Peyer's patch (tissue), 4 donors: Measurements from ENCODE around the gene EFNA5. TPM values are rescaled to one million over a fixed set of nuclear protein-coding genes. Genes with fewer than 3 reads are reported as not detected.

Source experiments
- DNase-seq, 3 donors: peaks; one replicate each; pipeline ENCODE4 v3.0.0-alpha.2; 2017 to 2019
- H3K27ac ChIP-seq, 4 donors: fragments of 200-600 bp; sonication (generic); one replicate each; pipeline ENCODE4 v1.5.1; 2016 to 2019
- H3K27me3 ChIP-seq, 2 donors: fragments of 200-600 bp; sonication (generic); one replicate each; pipeline ENCODE4 v1.5.1; 2019
- H3K36me3 ChIP-seq, 3 donors: fragments of 200-600 bp; sonication (generic); one replicate each; pipeline ENCODE4 v1.5.1; 2016 to 2019
- H3K4me1 ChIP-seq, 4 donors: fragments of 200-600 bp; sonication (generic); one replicate each; pipeline ENCODE4 v1.5.1; 2016 to 2019
- H3K4me3 ChIP-seq, 4 donors: fragments of 200-600 bp; sonication (generic); 1 replicate in 3 of 4; 2 replicates in 1 of 4; pipeline ENCODE4 v1.5.1; 2016 to 2019; ENCODE audit warnings: mild to moderate bottlenecking in 1 of 4
- H3K9me3 ChIP-seq, 4 donors: fragments of 200-600 bp; sonication (generic); one replicate each; pipeline ENCODE4 v1.5.1; 2016 to 2019; ENCODE audit warnings: mild to moderate bottlenecking in 1 of 4
- POLR2A ChIP-seq, 2 donors: fragments of 450-650 bp; IDR thresholded peaks; one replicate each; pipeline ENCODE4 v1.5.1; 2017; ENCODE audit warnings: antibody characterized with exemption in 2 of 2, mild to moderate bottlenecking in 2 of 2, moderate library complexity in 2 of 2
- total RNA-seq, 4 donors: library from RNA; depleted of rRNA; stranded (reverse); fragments of >200 nt; gene quantifications; one replicate each; pipeline ENCODE4 v1.1.0, GENCODE V29; 2016
- TF ChIP-seq, protein P1 (sequence below), 6 experiments: fragments of 450-650 bp in 4 of 6; fragments of 200-600 bp in 2 of 6; sonication (generic) in 1 of 6; IDR thresholded peaks; one replicate each; pipeline ENCODE4 v1.5.1; 2017 to 2019; ENCODE audit warnings: antibody characterized with exemption in 6 of 6, mild to moderate bottlenecking in 3 of 6, moderate library complexity in 1 of 6

Gene EFNA5
- total RNA-seq, 4 donors from 2014 or later: 1.1 to 27.5 (median 1.1) TPM; not detected in 1

DNA sequence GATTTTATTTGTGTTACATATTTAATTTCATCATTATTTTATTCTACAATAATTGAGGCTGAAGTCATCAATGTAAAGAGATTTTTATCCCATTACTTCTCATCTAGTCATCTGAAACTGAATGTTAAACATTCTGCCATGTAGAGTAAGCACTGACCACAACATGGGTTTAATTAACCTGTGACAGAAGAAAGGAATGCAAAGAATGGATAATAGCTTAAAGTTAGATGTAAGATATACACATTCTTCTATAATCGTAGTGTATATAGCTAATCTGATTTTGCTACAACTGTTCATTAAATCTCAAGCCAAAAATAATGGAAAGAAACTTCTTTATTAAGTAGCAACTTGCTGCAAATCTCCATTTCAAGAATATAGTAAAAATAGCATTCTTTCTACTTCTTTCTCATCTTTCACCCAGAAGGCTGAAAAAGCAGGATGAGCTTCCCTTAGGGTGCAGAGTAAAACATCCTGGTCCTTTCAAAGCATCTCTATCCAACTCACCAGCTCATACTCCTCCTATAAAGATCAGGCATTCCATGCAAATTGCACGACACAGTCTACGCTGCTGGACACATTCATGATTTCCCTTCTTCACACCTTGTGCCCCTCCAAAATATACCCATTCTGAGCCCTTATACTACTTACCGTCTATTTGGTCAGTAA lies 115.2 kb downstream of the EFNA5 start:
- TF ChIP-seq POLR2A (IDR thresholded peaks at IDR 0.05): no peak
- TF ChIP-seq, protein P1, sequence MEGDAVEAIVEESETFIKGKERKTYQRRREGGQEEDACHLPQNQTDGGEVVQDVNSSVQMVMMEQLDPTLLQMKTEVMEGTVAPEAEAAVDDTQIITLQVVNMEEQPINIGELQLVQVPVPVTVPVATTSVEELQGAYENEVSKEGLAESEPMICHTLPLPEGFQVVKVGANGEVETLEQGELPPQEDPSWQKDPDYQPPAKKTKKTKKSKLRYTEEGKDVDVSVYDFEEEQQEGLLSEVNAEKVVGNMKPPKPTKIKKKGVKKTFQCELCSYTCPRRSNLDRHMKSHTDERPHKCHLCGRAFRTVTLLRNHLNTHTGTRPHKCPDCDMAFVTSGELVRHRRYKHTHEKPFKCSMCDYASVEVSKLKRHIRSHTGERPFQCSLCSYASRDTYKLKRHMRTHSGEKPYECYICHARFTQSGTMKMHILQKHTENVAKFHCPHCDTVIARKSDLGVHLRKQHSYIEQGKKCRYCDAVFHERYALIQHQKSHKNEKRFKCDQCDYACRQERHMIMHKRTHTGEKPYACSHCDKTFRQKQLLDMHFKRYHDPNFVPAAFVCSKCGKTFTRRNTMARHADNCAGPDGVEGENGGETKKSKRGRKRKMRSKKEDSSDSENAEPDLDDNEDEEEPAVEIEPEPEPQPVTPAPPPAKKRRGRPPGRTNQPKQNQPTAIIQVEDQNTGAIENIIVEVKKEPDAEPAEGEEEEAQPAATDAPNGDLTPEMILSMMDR (IDR thresholded peaks at IDR 0.05): no peak
- Histone ChIP-seq H3K4me1 (no peaks in the 10 kb centered on the region), H3K27ac (no peak overlapping the region), H3K4me3 (no peak overlapping the region), H3K9me3 (no peaks in the 10 kb centered on the region), H3K27me3 (no peaks in the 10 kb centered on the region), H3K36me3 (no peaks in the 10 kb centered on the region)
- DNase-seq: no peak

DNA sequence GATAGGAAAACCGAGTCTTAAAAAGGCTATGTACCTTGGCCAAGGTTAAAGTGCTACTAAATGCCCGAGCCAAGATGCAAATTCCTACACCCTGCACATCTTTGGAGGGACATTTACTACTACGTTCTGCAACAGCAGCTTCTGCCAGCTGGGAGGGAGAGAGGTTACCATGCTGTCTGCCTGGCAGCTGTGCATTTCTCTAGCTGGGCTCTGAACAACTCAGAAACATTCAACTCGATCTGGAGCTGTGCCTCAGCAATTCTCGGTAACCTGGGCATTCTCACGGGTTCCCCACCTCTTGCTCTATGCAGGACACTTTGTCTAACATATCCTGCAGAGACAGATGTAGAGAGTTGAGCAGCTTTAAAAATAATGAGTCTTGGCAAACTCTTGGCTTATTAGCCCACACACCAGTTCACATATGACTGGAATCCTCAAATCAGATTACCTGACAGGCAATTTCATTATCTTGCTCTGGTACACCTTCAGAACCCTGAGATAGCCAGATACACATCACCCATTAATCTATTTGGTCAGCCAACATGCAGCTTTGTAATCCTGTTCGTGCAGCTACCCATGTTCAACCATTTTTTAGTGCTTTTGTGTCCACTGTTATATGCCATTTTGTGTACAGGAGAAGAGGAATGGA lies 115.8 kb downstream of the EFNA5 start:
- no peak overlapping the region for H3K4me3 ChIP-seq
- H3K27me3 ChIP-seq: no peaks in the 10 kb centered on the region
- H3K36me3 ChIP-seq: no peaks in the 10 kb centered on the region
- H3K9me3 ChIP-seq: no peaks in the 10 kb centered on the region
- TF ChIP-seq, protein P1 (IDR thresholded peaks at IDR 0.05): no peak
- TF ChIP-seq POLR2A (IDR thresholded peaks at IDR 0.05): no peak
- H3K4me1 ChIP-seq: no peaks in the 10 kb centered on the region
- no peak overlapping the region for H3K27ac ChIP-seq
- DNase-seq: no peak

DNA sequence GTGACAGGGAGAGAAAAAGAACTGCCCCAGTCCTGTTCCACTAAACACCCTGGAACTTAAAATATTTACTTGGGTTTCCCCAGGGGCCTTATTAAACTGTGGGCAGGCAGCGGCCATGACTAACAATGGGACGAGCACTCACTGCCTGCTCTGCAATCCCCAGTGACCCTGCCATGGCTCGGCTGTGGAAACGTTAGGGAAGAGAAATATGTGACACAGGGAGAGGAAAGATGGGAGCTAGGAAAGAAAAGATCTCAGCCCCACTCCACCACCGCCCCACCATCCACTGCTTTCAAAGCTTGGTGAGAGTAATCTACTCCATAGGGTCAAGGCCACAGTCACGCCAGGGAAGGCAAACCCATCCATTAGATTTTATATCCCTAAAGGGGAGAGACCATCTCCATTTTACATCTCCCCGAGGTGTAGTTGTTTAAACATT lies 117.6 kb downstream of the EFNA5 start:
- no peaks in the 10 kb centered on the region for H3K27me3 ChIP-seq
- H3K36me3 ChIP-seq: no peaks in the 10 kb centered on the region
- H3K9me3 ChIP-seq: no peaks in the 10 kb centered on the region
- no peak overlapping the region for H3K27ac ChIP-seq
- TF ChIP-seq, protein P1 (IDR thresholded peaks at IDR 0.05): no peak
- no peak for TF ChIP-seq POLR2A (IDR thresholded peaks at IDR 0.05)
- DNase-seq: no peak
- H3K4me1 ChIP-seq: no peaks in the 10 kb centered on the region
- H3K4me3 ChIP-seq: no peak overlapping the region

GRCh38 chr5:107551088-107551487 lies 119.6 kb downstream of the EFNA5 start:
- Histone ChIP-seq H3K36me3 (no peaks in the 10 kb centered on the region), H3K27me3 (no peaks in the 10 kb centered on the region), H3K4me3 (no peak overlapping the region), H3K4me1 (no peaks in the 10 kb centered on the region), H3K9me3 (no peaks in the 10 kb centered on the region), H3K27ac (no peak overlapping the region)
- no peak for DNase-seq
- no peak for TF ChIP-seq POLR2A (IDR thresholded peaks at IDR 0.05)
- TF ChIP-seq, protein P1 (IDR thresholded peaks at IDR 0.05): no peak

DNA sequence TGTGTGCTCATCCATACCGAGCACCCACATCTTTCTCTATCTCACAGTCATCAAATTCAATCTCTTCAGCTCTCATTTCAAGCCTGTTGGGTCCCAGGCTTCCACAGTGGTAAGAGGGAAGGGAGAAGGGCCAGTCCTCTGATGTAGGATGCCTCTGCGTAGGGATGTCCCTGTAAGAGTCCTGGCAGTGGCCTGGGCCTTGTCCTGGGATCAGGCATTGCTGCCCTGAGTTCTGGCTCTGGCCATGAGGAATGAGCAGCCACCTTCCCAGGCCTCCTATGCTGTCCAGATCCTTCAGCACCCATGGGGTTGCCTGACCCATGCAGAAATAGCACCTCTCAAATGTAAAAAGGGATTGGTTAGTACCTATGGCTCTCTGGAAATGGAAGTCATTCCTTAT lies 121.2 kb downstream of the EFNA5 start:
- TF ChIP-seq, protein P1 (IDR thresholded peaks at IDR 0.05): no peak
- TF ChIP-seq POLR2A (IDR thresholded peaks at IDR 0.05): no peak
- Histone ChIP-seq H3K4me3 (no peak overlapping the region), H3K27me3 (no peaks in the 10 kb centered on the region), H3K9me3 (no peaks in the 10 kb centered on the region), H3K27ac (no peak overlapping the region), H3K36me3 (no peaks in the 10 kb centered on the region), H3K4me1 (no peaks in the 10 kb centered on the region)
- DNase-seq: no peak
